Central memory CD8-positive, alpha-beta T cell (primary cell): ENCODE results near the gene SLC17A4.

Experiments
- ATAC-seq: fragments of 150-1000 bp; cut with Tn5 transposase; replicated peaks from 2 replicates; pipeline ENCODE4 v1.10.0; 2022; ENCODE audit warnings: mild to moderate bottlenecking, moderate FRiP score, moderate number of reproducible peaks; ENCODE audit not compliant: poor library complexity, severe bottlenecking; ENCODE audit errors: extremely low read depth
- DNase-seq, 2 donors: peaks; one replicate each; pipeline ENCODE4 v3.0.0; 2021; ENCODE audit warnings: low spot score in 2 of 2
- H3K27ac Mint-ChIP-seq: one replicate; pipeline ENCODE4 v1.8.0; 2022; ENCODE audit warnings: low read depth, mild to moderate bottlenecking, moderate library complexity, mixed read lengths
- H3K27me3 Mint-ChIP-seq: one replicate; pipeline ENCODE4 v1.8.0; 2022; ENCODE audit warnings: mixed read lengths
- H3K36me3 Mint-ChIP-seq: one replicate; pipeline ENCODE4 v1.8.0; 2022; ENCODE audit warnings: mild to moderate bottlenecking, moderate library complexity, mixed read lengths; ENCODE audit not compliant: insufficient read depth
- H3K4me1 Mint-ChIP-seq: one replicate; pipeline ENCODE4 v1.8.0; 2022; ENCODE audit warnings: mixed read lengths
- H3K4me3 Mint-ChIP-seq: one replicate; pipeline ENCODE4 v1.8.0; 2022; ENCODE audit warnings: mild to moderate bottlenecking, moderate library complexity, mixed read lengths
- H3K9me3 Mint-ChIP-seq: one replicate; pipeline ENCODE4 v1.8.0; 2022; ENCODE audit warnings: mixed read lengths

Gene SLC17A4

GRCh38 chr6:25756382-25757363, 2.1 kb downstream of the SLC17A4 start:
- H3K27ac Mint-ChIP-seq, result no peak overlapping the region
- H3K27me3 Mint-ChIP-seq, result peaks cover 15% of the 10 kb centered on the region
- H3K4me3 Mint-ChIP-seq, result no peak overlapping the region
- no peaks in the 10 kb centered on the region for H3K9me3 Mint-ChIP-seq
- ATAC-seq, result no peak
- peaks cover 1% of the 10 kb centered on the region for H3K36me3 Mint-ChIP-seq
- no peak for DNase-seq
- H3K4me1 Mint-ChIP-seq, result no peaks in the 10 kb centered on the region

- Mint-ChIP-seq H3K4me1 (no peaks in the 10 kb centered on the region), H3K36me3 (peaks cover 1% of the 10 kb centered on the region)
Observed at GRCh38 chr6:25757936-25758642, 3.5 kb downstream of the SLC17A4 start.

GRCh38 chr6:25764611-25765010, 10.1 kb downstream of the SLC17A4 start:
- Mint-ChIP-seq H3K4me3 (no peak overlapping the region), H3K27ac (no peak overlapping the region), H3K27me3 (peaks cover 11% of the 10 kb centered on the region), H3K9me3 (no peaks in the 10 kb centered on the region), H3K36me3 (peaks cover 1% of the 10 kb centered on the region), H3K4me1 (no peaks in the 10 kb centered on the region)
- DNase-seq (no peak), ATAC-seq (no peak)

More at GRCh38 chr6:25757936-25758642, 3.5 kb downstream of the SLC17A4 start:
- Mint-ChIP-seq H3K4me3 (no peak overlapping the region), H3K27me3 (peaks cover 15% of the 10 kb centered on the region), H3K27ac (no peak overlapping the region), H3K9me3 (no peaks in the 10 kb centered on the region)
- ATAC-seq (no peak), DNase-seq (no peak)

GRCh38 chr6:25768566-25768965, 14.0 kb downstream of the SLC17A4 start:
- Mint-ChIP-seq H3K4me1 (no peaks in the 10 kb centered on the region), H3K27me3 (peaks cover 28% of the 10 kb centered on the region), H3K9me3 (no peaks in the 10 kb centered on the region), H3K36me3 (no peaks in the 10 kb centered on the region), H3K27ac (no peak overlapping the region), H3K4me3 (no peak overlapping the region)
- no peak for DNase-seq
- ATAC-seq, result no peak

- Mint-ChIP-seq H3K4me3 (no peak overlapping the region), H3K9me3 (no peaks in the 10 kb centered on the region), H3K36me3 (no peaks in the 10 kb centered on the region), H3K4me1 (no peaks in the 10 kb centered on the region), H3K27me3 (peaks cover 28% of the 10 kb centered on the region), H3K27ac (no peak overlapping the region)
- no peak for ATAC-seq
- DNase-seq, result no peak
Observed at GRCh38 chr6:25769983-25770382, 15.4 kb downstream of the SLC17A4 start.

GRCh38 chr6:25774120-25774715, 19.7 kb downstream of the SLC17A4 start:
- Mint-ChIP-seq H3K27me3 (peaks cover 33% of the 10 kb centered on the region), H3K27ac (no peak overlapping the region), H3K4me1 (no peaks in the 10 kb centered on the region), H3K36me3 (no peaks in the 10 kb centered on the region), H3K9me3 (no peaks in the 10 kb centered on the region), H3K4me3 (no peak overlapping the region)
- ATAC-seq (no peak), DNase-seq (no peak)

GRCh38 chr6:25777031-25777430, 22.5 kb downstream of the SLC17A4 start:
- H3K36me3 Mint-ChIP-seq, result no peaks in the 10 kb centered on the region
- ATAC-seq, result no peak
- H3K9me3 Mint-ChIP-seq, result no peaks in the 10 kb centered on the region
- H3K27me3 Mint-ChIP-seq, result peaks cover 12% of the 10 kb centered on the region
- H3K4me1 Mint-ChIP-seq, result no peaks in the 10 kb centered on the region
- no peak overlapping the region for H3K4me3 Mint-ChIP-seq
- no peak overlapping the region for H3K27ac Mint-ChIP-seq
- no peak for DNase-seq

- Mint-ChIP-seq H3K4me3 (no peak overlapping the region), H3K4me1 (no peaks in the 10 kb centered on the region), H3K27me3 (peaks cover 12% of the 10 kb centered on the region), H3K9me3 (no peaks in the 10 kb centered on the region), H3K36me3 (no peaks in the 10 kb centered on the region), H3K27ac (no peak overlapping the region)
- no peak for DNase-seq
- ATAC-seq, result no peak
Observed at GRCh38 chr6:25777856-25778649, 23.5 kb downstream of the SLC17A4 start.

GRCh38 chr6:25781134-25781533, 26.6 kb downstream of the SLC17A4 start:
- no peak for DNase-seq
- H3K4me1 Mint-ChIP-seq, result no peaks in the 10 kb centered on the region
- H3K27ac Mint-ChIP-seq, result no peak overlapping the region
- peaks cover 12% of the 10 kb centered on the region for H3K27me3 Mint-ChIP-seq
- no peak overlapping the region for H3K4me3 Mint-ChIP-seq
- H3K36me3 Mint-ChIP-seq, result no peaks in the 10 kb centered on the region
- no peak for ATAC-seq
- no peaks in the 10 kb centered on the region for H3K9me3 Mint-ChIP-seq

GRCh38 chr6:25787428-25787827, 32.9 kb downstream of the SLC17A4 start:
- H3K27me3 Mint-ChIP-seq, result no peaks in the 10 kb centered on the region
- DNase-seq, result no peak
- no peaks in the 10 kb centered on the region for H3K9me3 Mint-ChIP-seq
- H3K4me3 Mint-ChIP-seq, result no peak overlapping the region
- H3K4me1 Mint-ChIP-seq, result no peaks in the 10 kb centered on the region
- H3K27ac Mint-ChIP-seq, result no peak overlapping the region
- H3K36me3 Mint-ChIP-seq, result no peaks in the 10 kb centered on the region
- no peak for ATAC-seq

- Mint-ChIP-seq H3K9me3 (no peaks in the 10 kb centered on the region), H3K27me3 (no peaks in the 10 kb centered on the region), H3K36me3 (no peaks in the 10 kb centered on the region), H3K4me3 (no peak overlapping the region), H3K4me1 (no peaks in the 10 kb centered on the region), H3K27ac (no peak overlapping the region)
- ATAC-seq (peak; percentile 24), DNase-seq (no peak)
Observed at GRCh38 chr6:25788305-25788922, 33.9 kb downstream of the SLC17A4 start.

- Mint-ChIP-seq H3K9me3 (no peaks in the 10 kb centered on the region), H3K4me1 (no peaks in the 10 kb centered on the region), H3K27me3 (no peaks in the 10 kb centered on the region), H3K36me3 (no peaks in the 10 kb centered on the region), H3K4me3 (no peak overlapping the region), H3K27ac (no peak overlapping the region)
- ATAC-seq, result no peak
- DNase-seq, result no peak
Observed at GRCh38 chr6:25789475-25789874, 34.9 kb downstream of the SLC17A4 start.
